Endothelial cell of umbilical vein (primary cell): Measurements from ENCODE around the gene NRXN3. TPM values are rescaled to one million over a fixed set of nuclear protein-coding genes. Genes with fewer than 3 reads are reported as not detected.

Experiments
- BruUV-seq: library from RNA; stranded (reverse); fragments of 400-500 nt; replicated peaks from 2 replicates; lab custom pipeline; 2021; lab: Mats Ljungman, UMichigan
- CTCF ChIA-PET: fragments of 300-600, 350-600 bp; sonication (Branson Sonifier 250); formaldehyde crosslinking; loops from one replicate; lab custom pipeline; 2021; ENCODE audit warnings: antibody characterized with exemption, inconsistent platforms; lab: Charles Lee
- POLR2A ChIA-PET: fragments of 300-600, 350-600 bp; sonication (Branson Sonifier 250); formaldehyde crosslinking; loops from one replicate; lab custom pipeline; 2021; ENCODE audit warnings: antibody characterized with exemption, inconsistent platforms; lab: Charles Lee
- DNase-seq: peaks from one replicate; pipeline ENCODE4 v3.0.0-alpha.2; 2011; ENCODE audit warnings: low read depth, low spot score
- FAIRE-seq: peaks from 2 replicates; lab custom pipeline; 2011; peaks lifted over from hg19 to GRCh38; lab: Jason Lieb, UNC
- H2AFZ ChIP-seq: 2 replicates; pipeline ENCODE4 v1.6.0; 2012; ENCODE audit warnings: low read depth, low read length, control low read depth, inconsistent platforms
- H3K27ac ChIP-seq: 2 replicates; pipeline ENCODE4 v1.5.1; 2011; ENCODE audit warnings: low read depth, mild to moderate bottlenecking, control low read depth, low read length, moderate library complexity; ENCODE audit not compliant: insufficient read depth
- H3K27me3 ChIP-seq, 2 experiments: 2 replicates each; pipeline versions ENCODE4 v1.6.0 to v1.6.1; 2011; ENCODE audit warnings: low read length in 2 of 2, mixed read lengths in 1 of 2; ENCODE audit not compliant: control insufficient read depth in 2 of 2, insufficient read depth in 2 of 2
- H3K36me3 ChIP-seq, 2 experiments: 2 replicates in 1 of 2; 3 replicates in 1 of 2; pipeline ENCODE4 v1.5.1; 2011; ENCODE audit warnings: low read length in 2 of 2, mild to moderate bottlenecking in 1 of 2, moderate library complexity in 1 of 2; ENCODE audit not compliant: control insufficient read depth in 2 of 2, insufficient read depth in 2 of 2; ENCODE audit errors: extremely low read depth in 1 of 2
- H3K4me1 ChIP-seq: 3 replicates; pipeline ENCODE4 v1.5.1; 2011; ENCODE audit warnings: mild to moderate bottlenecking, low read length; ENCODE audit not compliant: control insufficient read depth, insufficient read depth; ENCODE audit errors: extremely low read depth
- H3K4me2 ChIP-seq: 2 replicates; pipeline ENCODE4 v1.6.1; 2011; ENCODE audit warnings: low read length, control low read depth, mixed read lengths; ENCODE audit not compliant: insufficient read depth
- H3K4me3 ChIP-seq, 3 experiments: fragments of 200-600 bp in 1 of 3; sonication (generic), shearing (Covaris generic) in 1 of 3; replicated peaks in 1 of 3; 2 replicates each; pipeline ENCODE4 v1.5.1; 2011 to 2016; ENCODE audit warnings: control low read depth in 3 of 3, low read length in 3 of 3, mild to moderate bottlenecking in 2 of 3, inconsistent platforms in 1 of 3, low read depth in 1 of 3, moderate library complexity in 1 of 3; ENCODE audit not compliant: insufficient read depth in 1 of 3
- H3K79me2 ChIP-seq: 2 replicates; pipeline ENCODE4 v1.6.0; 2012; ENCODE audit warnings: low read length, inconsistent platforms; ENCODE audit not compliant: control insufficient read depth, insufficient read depth
- H3K9ac ChIP-seq: replicated peaks from 2 replicates; pipeline ENCODE3; 2011; ENCODE audit warnings: low read length, control low read depth; ENCODE audit not compliant: insufficient read depth; ENCODE audit errors: extremely low read depth
- H3K9me1 ChIP-seq: replicated peaks from 3 replicates; pipeline ENCODE4 v1.6.0; 2011; ENCODE audit warnings: mild to moderate bottlenecking, low read length; ENCODE audit not compliant: control insufficient read depth, insufficient read depth; ENCODE audit errors: extremely low read depth
- H3K9me3 ChIP-seq: replicated peaks from 2 replicates; pipeline ENCODE4 v1.5.1; 2012; ENCODE audit warnings: low read length, inconsistent platforms; ENCODE audit not compliant: control insufficient read depth, insufficient read depth
- H4K20me1 ChIP-seq: replicated peaks from 2 replicates; pipeline ENCODE3; 2011; ENCODE audit warnings: mild to moderate bottlenecking, low read length; ENCODE audit not compliant: control insufficient read depth, insufficient read depth; ENCODE audit errors: extremely low read depth
- EZH2 ChIP-seq: IDR thresholded peaks from 2 replicates; pipeline ENCODE4 v1.6.1; 2012; ENCODE audit warnings: borderline replicate concordance, low read depth, mild to moderate bottlenecking, moderate library complexity, low read length, inconsistent platforms; ENCODE audit not compliant: severe bottlenecking
- FOS ChIP-seq: IDR thresholded peaks from 2 replicates; pipeline ENCODE4 v1.6.1; 2011; ENCODE audit warnings: mild to moderate bottlenecking, low read length, moderate library complexity, borderline replicate concordance; ENCODE audit not compliant: insufficient read depth
- GATA2 ChIP-seq: IDR thresholded peaks from 2 replicates; pipeline ENCODE4 v1.7.0; 2011; ENCODE audit warnings: low read depth, mild to moderate bottlenecking, moderate library complexity, mixed read lengths, low read length; ENCODE audit not compliant: insufficient read length, insufficient read depth
- JUN ChIP-seq: IDR thresholded peaks from 2 replicates; pipeline ENCODE4 v1.6.1; 2011; ENCODE audit warnings: borderline replicate concordance, low read depth; ENCODE audit not compliant: insufficient read length, insufficient read depth
- MYC ChIP-seq: IDR thresholded peaks from one replicate; pipeline ENCODE4 v1.6.1; 2011; ENCODE audit warnings: mild to moderate bottlenecking, low read depth, low read length
- POLR2A ChIP-seq: IDR thresholded peaks from 2 replicates; pipeline ENCODE4 v1.6.1; 2012; ENCODE audit warnings: low read depth, mild to moderate bottlenecking, control low read depth, low read length
- POLR2AphosphoS5 ChIP-seq: IDR thresholded peaks from 2 replicates; pipeline ENCODE4 v1.6.1; 2012; ENCODE audit warnings: low read depth, mild to moderate bottlenecking, control low read depth, low read length, moderate library complexity; ENCODE audit not compliant: insufficient read depth
- dilution Hi-C: fragments of 300-500 bp; cut with MboI; formaldehyde crosslinking; loops from one replicate; pipeline ENCODE4 v1.15.0; 2019; ENCODE audit warnings: low sequenced_read_pairs; ENCODE audit not compliant: extremely low pct_ligation_motif_present
- intact Hi-C: fragments of 100-400 bp; cut with micrococcal nuclease; formaldehyde crosslinking; loops from one replicate; pipeline ENCODE4 v1.10.0; 2022
- polyA plus RNA-seq, 4 experiments: library from polyadenylated mRNA; depleted of rRNA in 3 of 4; stranded (reverse) in 3 of 4; unstranded in 1 of 4; fragments of >200 nt; gene quantifications; 2 replicates each; pipeline versions ENCODE4 v1.2.1 to v1.2.3, GENCODE V29; 2011 to 2012; ENCODE audit warnings: missing spikeins in 1 of 4
- total RNA-seq: library from RNA; stranded (reverse); gene quantifications from 2 replicates; pipeline ENCODE4 v1.2.3, GENCODE V29; 2021
- TF ChIP-seq, protein P1 (sequence below), 2 donors: IDR thresholded peaks; 1 replicate in 1 of 2; 2 replicates in 1 of 2; pipeline ENCODE4 v1.5.1; 2011; ENCODE audit warnings: low read length in 2 of 2, mild to moderate bottlenecking in 2 of 2, moderate library complexity in 2 of 2, control low read depth in 1 of 2, inconsistent platforms in 1 of 2, low read depth in 1 of 2; ENCODE audit not compliant: insufficient read depth in 1 of 2; ENCODE audit errors: extremely low read depth in 1 of 2
- TF ChIP-seq, protein P2 (sequence below): IDR thresholded peaks from 2 replicates; pipeline ENCODE4 v1.6.1; 2011; ENCODE audit not compliant: insufficient read depth, insufficient read length

The NRXN3 gene
- total and polyA plus RNA-seq, 2 donors (not counting 3 experiments of a cell fraction or from before 2014, with no cell fraction given) = 0.72 to 4.2 TPM

DNA sequence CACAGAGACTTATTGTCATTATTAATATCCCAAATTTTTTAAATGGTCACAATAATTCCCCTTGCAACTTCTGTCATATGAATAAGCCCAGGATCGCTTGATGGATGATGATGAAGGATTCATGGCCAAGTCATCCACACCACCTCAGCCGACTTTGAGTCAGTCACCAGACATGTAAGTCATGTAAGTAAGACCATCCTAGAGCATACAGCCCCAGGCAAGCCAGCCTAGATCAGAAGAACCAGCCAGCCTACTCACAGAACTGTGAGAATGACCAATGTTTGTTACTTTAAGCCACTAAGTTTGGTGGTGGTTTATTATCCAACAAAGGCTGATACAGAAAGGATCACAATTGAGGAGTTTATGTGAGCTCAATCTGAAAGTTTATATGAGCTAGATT, 341.8 kb downstream of the NRXN3 start:
- dilution Hi-C loops (no loop called here), intact Hi-C loops (no loop called here)

DNA sequence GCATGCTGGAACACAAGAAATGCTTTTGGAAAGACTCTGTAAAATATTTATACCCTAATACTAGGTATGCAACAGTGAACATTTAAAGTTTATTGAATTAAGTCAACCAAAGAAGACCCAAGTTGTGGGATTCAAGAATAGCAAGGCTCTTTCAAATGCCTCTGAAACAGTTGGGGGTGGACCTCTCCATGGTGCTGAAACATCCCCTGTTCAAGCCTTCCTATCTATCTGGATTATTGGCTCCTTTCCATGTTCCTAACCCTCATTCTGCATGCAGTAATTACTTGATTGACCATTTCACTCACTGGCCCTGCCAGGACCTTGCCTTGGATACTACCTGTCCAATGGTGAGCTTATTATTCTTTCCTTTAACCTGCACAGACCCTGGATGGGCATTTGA, 349.7 kb downstream of the NRXN3 start:
- Histone ChIP-seq H3K4me2 (no peak overlapping the region), H2AFZ (no peak overlapping the region), H3K9me3 (no peaks in the 10 kb centered on the region), H3K79me2 (no peaks in the 10 kb centered on the region), H3K4me3 (no peak overlapping the region), H3K27me3 (no peaks in the 10 kb centered on the region), H4K20me1 (no peaks in the 10 kb centered on the region), H3K9me1 (no peaks in the 10 kb centered on the region), H3K36me3 (no peaks in the 10 kb centered on the region), H3K4me1 (no peaks in the 10 kb centered on the region), H3K9ac (no peak overlapping the region), H3K27ac (no peak overlapping the region)
- dilution Hi-C loops (no loop called here), intact Hi-C loops (no loop called here)
- DNase-seq = peak; percentile 8
- TF ChIP-seq JUN (no peak), EZH2 (no peak), GATA2 (no peak), FOS (no peak), MYC (no peak), POLR2AphosphoS5 (no peak), POLR2A (no peak)
- TF ChIP-seq, protein P1, sequence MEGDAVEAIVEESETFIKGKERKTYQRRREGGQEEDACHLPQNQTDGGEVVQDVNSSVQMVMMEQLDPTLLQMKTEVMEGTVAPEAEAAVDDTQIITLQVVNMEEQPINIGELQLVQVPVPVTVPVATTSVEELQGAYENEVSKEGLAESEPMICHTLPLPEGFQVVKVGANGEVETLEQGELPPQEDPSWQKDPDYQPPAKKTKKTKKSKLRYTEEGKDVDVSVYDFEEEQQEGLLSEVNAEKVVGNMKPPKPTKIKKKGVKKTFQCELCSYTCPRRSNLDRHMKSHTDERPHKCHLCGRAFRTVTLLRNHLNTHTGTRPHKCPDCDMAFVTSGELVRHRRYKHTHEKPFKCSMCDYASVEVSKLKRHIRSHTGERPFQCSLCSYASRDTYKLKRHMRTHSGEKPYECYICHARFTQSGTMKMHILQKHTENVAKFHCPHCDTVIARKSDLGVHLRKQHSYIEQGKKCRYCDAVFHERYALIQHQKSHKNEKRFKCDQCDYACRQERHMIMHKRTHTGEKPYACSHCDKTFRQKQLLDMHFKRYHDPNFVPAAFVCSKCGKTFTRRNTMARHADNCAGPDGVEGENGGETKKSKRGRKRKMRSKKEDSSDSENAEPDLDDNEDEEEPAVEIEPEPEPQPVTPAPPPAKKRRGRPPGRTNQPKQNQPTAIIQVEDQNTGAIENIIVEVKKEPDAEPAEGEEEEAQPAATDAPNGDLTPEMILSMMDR (IDR thresholded peaks at IDR 0.05; ENCODE audit: extremely low read depth in 1 of 2, insufficient read depth in 1 of 2, low read depth in 1 of 2, low read length in 2 of 2) = no peak
- TF ChIP-seq, protein P2, sequence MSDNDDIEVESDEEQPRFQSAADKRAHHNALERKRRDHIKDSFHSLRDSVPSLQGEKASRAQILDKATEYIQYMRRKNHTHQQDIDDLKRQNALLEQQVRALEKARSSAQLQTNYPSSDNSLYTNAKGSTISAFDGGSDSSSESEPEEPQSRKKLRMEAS = no peak
- BruUV-seq = no TSS peak
- POLR2A ChIA-PET = no interaction called here
- peak; percentile 70 for FAIRE-seq
- CTCF ChIA-PET = no interaction called here

More for the DNA sequence above, 341.8 kb downstream of the NRXN3 start:
- Histone ChIP-seq H3K79me2 (no peaks in the 10 kb centered on the region), H3K27me3 (no peaks in the 10 kb centered on the region), H4K20me1 (no peaks in the 10 kb centered on the region), H3K4me2 (no peak overlapping the region), H3K36me3 (no peaks in the 10 kb centered on the region), H3K27ac (no peak overlapping the region), H3K4me3 (no peak overlapping the region), H3K9me1 (no peaks in the 10 kb centered on the region), H3K9me3 (no peaks in the 10 kb centered on the region), H3K4me1 (no peaks in the 10 kb centered on the region), H2AFZ (no peak overlapping the region), H3K9ac (no peak overlapping the region)
- ChIA-PET CTCF (no interaction called here), POLR2A (no interaction called here)
- DNase-seq = no peak
- no TSS peak for BruUV-seq
- TF ChIP-seq, protein P2 = no peak
- TF ChIP-seq POLR2A (no peak), FOS (no peak)
- FAIRE-seq = no peak
